SK-MEL-5 (cell line): Measurements from ENCODE around the gene MTCP1. TPM values are rescaled to one million over a fixed set of nuclear protein-coding genes. Genes with fewer than 3 reads are reported as not detected.
A peak's percentile ranks its signal among the peaks of the same experiment; 100 is the strongest.

ENCODE experiments used
- DNase-seq: peaks from one replicate; pipeline ENCODE4 v3.0.0-alpha.2; 2016; ENCODE audit warnings: low read depth, low spot score
- in situ Hi-C: cut with HindIII; loops from 2 replicates; pipeline ENCODE4 v1.10.0; 2016; ENCODE audit warnings: low sequenced_read_pairs, high pct_unique_total_duplicates, low pct_unique_long_range_greater_than_20kb
- polyA plus RNA-seq, 2 experiments: library from polyadenylated mRNA; depleted of rRNA; stranded (reverse); fragments of >200 nt; gene quantifications; 2 replicates each; pipeline ENCODE4 v1.2.3, GENCODE V29; 2015
- total RNA-seq: library from RNA; depleted of rRNA; stranded (reverse); fragments of >200 nt; shearing (Covaris generic); gene quantifications from 2 replicates; pipeline ENCODE4 v1.2.3, GENCODE V29; 2014; rRNA removed

The MTCP1 gene, protein sequence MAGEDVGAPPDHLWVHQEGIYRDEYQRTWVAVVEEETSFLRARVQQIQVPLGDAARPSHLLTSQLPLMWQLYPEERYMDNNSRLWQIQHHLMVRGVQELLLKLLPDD
- 16.9 and 20.7 TPM in 2 replicates for total RNA-seq
- 2.7 and 4.1 TPM in 2 replicates for polyA plus RNA-seq (2015; cell fraction: cytosol; rRNA removed)
- polyA plus RNA-seq (2015; cell fraction: nucleus; rRNA removed) = 53.7 and 73.1 TPM in 2 replicates

GRCh38 chrX:155070975-155071693 is at the start of gene MTCP1, which contains the start of the genes BRCC3 and CMC4:
Gene MTCP1 (minus strand): TSS chrX:155071136. CDS start chrX:155066010, 5,126 bp downstream.
Gene BRCC3 (plus strand): TSS chrX:155071508. CDS start chrX:155071528, 20 bp downstream.
Gene CMC4 (minus strand): TSS chrX:155071136. CDS start chrX:155064023, 7,113 bp downstream.
- in situ Hi-C loops = no loop called here
- DNase-seq = peak; percentile 80

GRCh38 chrX:155115174-155115819 is 44.4 kb upstream of the MTCP1 start:
- DNase-seq = no peak
- in situ Hi-C loops = no loop called here

DNA sequence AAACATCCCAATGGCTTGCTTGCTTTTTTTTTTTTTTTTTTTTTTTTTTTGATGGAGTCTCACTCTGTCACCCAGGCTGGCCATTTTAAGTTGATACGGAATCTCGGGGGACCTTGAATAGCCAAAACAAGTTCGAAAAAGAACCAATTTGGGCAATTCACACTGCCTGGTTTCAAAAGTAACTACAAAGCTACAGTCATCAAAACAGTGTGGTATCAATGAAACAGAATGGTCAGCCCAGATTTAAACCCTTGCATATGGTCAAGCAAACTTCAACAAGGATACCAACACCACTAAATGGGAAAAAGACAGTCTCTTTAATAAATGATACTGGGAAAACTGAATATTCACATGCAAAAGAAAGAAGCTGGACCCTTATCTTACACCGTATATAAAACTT is 42.2 kb upstream of the MTCP1 start:
- DNase-seq = no peak
- in situ Hi-C loops = no loop called here

GRCh38 chrX:155112171-155112570 is 41.2 kb upstream of the MTCP1 start:
- in situ Hi-C loops = no loop called here
- no peak for DNase-seq

GRCh38 chrX:155108427-155108826 is 37.5 kb upstream of the MTCP1 start:
- DNase-seq = no peak
- in situ Hi-C loops = no loop called here

DNA sequence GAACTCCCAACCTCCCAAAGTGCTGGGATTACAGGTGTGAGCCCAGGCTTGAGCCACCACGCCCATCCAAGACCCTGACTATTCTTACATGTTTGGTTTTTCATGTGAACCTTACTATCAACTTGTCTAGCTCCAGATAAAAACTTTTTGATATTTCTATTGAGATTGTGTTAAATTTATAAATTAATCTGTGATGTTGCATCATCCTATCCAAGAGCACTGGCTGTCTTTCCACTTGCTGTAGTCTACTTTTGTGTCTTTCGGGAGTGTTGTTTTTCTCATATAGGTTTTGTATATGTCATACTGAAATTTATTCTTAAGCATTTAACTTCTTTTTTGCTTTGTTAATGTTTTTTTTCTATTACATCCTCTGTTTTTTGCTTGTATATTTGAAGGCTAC is 35.0 kb upstream of the MTCP1 start:
- no peak for DNase-seq
- in situ Hi-C loops = no loop called here

GRCh38 chrX:155094468-155095061 is 23.6 kb upstream of the MTCP1 start:
- DNase-seq = peak; percentile 55
- in situ Hi-C loops = no loop called here

- in situ Hi-C loops = no loop called here
- DNase-seq = no peak
These were observed 16.2 kb upstream of the MTCP1 start for GRCh38 chrX:155086961-155087735.

- in situ Hi-C loops = no loop called here
- DNase-seq = peak; percentile 72
These were observed 15.4 kb upstream of the MTCP1 start for GRCh38 chrX:155086202-155086840.

GRCh38 chrX:155071694-155072280 is 851 bp upstream of the MTCP1 start:
- DNase-seq = no peak
- in situ Hi-C loops = no loop called here

GRCh38 chrX:155070663-155070974 is 317 bp downstream of the MTCP1 start:
- in situ Hi-C loops = no loop called here
- DNase-seq = no peak

DNA sequence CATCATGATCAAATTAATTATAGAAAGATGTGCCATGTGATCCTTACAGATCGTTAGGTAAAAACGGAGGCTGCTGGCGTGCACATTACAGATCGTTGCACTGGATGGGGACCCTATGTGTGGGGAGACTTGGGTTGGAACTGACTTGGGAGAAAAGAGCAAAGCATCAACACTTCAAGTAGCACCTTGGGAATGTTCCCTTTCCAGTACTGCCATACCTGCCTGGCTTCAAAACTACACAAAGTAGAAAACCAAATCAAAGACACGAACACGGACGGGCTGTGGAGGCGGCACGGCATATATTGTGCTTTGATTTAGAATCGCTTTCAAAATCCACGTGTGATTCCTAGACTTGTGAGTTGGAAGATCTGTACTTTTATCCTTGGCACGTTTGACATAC is 898 bp downstream of the MTCP1 start:
- in situ Hi-C loops = no loop called here
- no peak for DNase-seq

GRCh38 chrX:155069414-155069813 is 1.5 kb downstream of the MTCP1 start:
- in situ Hi-C loops = no loop called here
- no peak for DNase-seq

- in situ Hi-C loops = no loop called here
- peak; percentile 36 for DNase-seq
These were observed 2.8 kb downstream of the MTCP1 start for GRCh38 chrX:155068165-155068564.

DNA sequence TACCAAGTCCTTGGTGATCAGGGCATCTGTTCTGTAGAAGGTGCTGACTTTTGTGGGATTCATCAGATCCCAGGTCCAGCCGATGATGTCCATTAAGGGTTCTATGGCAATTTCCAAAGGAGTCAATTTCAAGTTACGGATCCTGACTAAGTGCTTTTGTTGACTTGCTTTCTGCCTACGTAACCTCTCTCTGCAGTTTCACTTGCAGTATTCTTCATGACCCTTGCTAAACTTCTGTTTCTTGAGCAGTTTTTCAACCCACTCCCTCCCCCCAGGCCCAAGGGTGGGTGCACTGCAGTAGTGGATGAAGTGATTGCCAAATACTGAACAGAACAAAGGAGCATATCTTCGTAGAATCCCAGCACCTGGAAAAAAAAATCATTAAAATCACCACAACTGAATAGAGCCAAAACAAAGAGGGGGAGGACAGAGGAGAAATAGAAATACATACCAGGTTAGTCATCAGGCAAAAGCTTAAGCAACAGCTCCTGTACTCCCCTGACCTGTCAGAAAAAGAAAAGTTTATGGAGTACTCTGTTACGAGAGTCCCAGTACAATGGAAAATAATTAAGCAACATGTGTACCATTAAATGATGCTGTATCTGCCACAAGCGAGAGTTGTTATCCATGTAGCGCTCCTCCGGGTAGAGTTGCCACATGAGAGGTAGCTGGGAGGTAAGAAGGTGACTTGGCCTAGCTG is 5.8 kb downstream of the MTCP1 start:
- in situ Hi-C loops = no loop called here
- no peak for DNase-seq

- in situ Hi-C loops = no loop called here
- DNase-seq = no peak
These were observed 9.2 kb downstream of the MTCP1 start for GRCh38 chrX:155061760-155062159.
